Activated T-cell treated with anti-CD3 and anti-CD28 coated beads for 48 hours (primary cell): ENCODE results near the gene BEST4.
A peak's percentile ranks its signal among the peaks of the same experiment; 100 is the strongest.
"Not testable (repeated sequence)": the region's sequence is repeated elsewhere in the genome, so short reads cannot be mapped to it uniquely, and the experiment has no call there.

Experiments used
- DNase-seq: peaks from one replicate; pipeline ENCODE4 v3.0.0-alpha.2; 2020; ENCODE audit warnings: low read depth

The BEST4 gene

DNA sequence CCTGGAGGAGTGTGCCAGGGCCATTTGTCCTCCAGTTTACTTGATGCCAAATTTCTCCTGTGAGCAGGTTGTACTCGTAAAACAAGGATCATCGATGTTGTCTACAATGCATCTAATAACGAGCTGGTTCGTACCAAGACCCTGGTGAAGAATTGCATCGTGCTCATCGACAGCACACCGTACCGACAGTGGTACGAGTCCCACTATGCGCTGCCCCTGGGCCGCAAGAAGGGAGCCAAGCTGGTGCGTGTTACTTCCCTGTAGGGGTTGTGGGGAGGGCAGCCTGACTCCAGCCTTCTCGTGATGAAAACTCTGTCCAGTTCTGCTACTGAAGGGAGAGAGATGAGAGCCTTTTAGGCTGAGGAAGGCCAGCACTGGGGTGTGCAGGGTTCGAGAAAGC, 10.4 kb downstream of the BEST4 start:
- DNase-seq = no peak

DNA sequence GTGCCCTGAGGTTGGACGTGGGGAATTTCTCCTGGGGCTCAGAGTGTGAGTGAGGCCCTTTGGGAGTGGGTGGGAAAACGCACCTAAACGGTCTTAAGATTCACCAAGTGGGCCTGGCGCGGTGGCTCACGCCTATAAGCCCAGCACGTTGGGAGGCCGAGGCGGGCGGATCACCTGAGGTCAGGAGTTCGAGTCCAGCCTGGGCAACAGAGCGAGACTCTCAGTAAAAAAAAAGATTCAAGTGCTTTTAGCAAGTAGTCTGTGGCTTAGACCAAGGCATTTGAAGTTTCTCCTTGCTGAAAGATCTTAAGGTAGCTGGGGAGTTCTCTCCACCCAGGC, 11.3 kb downstream of the BEST4 start:
- no peak for DNase-seq

DNA sequence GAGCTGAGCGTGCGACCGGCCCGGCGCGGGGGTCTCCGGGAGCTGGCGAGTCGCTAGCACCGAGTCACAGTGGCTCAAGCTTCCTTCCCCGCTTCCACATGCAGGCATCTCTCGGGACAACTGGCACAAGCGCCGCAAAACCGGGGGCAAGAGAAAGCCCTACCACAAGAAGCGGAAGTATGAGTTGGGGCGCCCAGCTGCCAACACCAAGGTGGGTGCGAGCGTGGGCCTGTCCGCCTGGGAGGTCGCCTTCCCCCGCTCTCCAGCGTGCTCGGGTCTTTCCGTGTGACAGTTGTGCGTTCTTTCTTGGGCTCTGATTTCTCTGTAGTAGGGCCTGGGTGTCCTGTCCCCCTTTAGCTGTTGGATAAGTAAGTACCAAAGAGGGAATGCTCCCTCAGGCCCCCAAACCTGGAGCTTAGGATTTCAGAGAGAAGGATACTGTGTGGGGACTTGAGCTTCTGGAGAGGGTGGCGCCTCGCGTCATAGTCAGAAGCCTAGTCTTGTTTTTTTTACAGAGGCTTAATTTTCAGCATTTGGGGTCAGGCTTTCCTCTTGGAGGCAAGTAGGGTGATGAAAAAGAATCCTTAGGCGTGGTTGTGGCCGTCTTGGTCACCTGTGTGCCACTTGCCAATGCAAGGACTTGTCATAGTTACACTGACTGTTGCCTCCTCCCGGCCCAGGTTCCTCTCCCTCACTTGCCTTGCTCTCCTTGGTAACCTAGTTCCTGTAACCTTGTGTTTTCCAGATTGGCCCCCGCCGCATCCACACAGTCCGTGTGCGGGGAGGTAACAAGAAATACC, 11.8 kb downstream of the BEST4 start:
- DNase-seq = no peak

- DNase-seq = peak; percentile 81
Measured at GRCh38 chr1:44775078-44775929, 12.7 kb downstream of the BEST4 start, which contains the start of gene RPS8. Gene RPS8 (plus strand): TSS chr1:44775540. CDS start chr1:44775597, 57 bp downstream.

GRCh38 chr1:44766421-44766820, 21.5 kb downstream of the BEST4 start:
- DNase-seq = not testable (repeated sequence)

DNA sequence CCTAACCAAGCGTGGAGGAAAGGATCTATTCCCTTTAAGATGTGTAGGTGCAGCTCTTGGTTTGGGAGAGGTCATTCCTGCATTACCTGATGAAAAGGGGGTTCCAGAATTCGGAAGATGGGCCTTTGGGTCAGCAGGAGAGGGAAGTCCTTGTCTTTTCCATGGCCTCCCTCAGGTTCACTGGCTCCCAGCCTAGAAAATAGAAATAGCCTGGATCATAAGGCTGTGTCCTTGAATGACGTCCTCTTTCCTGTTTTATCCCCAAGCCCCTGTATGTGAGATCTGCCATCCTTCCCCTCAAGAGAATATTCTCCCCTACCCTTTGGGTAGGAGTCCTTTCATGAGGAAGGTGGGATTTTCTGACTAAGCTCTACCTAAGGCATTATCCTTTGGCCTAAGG, 27.1 kb downstream of the BEST4 start:
- DNase-seq = no peak

DNA sequence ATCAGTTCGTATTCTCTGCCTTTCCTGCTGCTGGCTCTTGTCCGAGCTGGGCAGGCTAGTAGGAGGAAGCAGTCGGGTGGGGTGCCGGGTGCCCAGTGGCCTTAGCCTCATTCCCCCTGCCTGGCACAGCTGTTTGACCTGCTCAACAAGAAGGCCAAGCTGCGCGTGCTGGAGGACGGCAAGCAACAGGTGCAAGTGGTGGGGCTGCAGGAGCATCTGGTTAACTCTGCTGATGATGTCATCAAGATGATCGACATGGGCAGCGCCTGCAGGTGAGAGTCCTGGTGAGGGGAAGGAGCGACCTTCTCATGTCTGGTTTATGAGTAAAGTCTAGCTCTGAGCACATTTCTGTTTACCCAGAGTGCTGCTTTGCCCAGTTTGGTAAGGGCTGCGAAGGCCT, 28.9 kb downstream of the BEST4 start:
- no peak for DNase-seq

DNA sequence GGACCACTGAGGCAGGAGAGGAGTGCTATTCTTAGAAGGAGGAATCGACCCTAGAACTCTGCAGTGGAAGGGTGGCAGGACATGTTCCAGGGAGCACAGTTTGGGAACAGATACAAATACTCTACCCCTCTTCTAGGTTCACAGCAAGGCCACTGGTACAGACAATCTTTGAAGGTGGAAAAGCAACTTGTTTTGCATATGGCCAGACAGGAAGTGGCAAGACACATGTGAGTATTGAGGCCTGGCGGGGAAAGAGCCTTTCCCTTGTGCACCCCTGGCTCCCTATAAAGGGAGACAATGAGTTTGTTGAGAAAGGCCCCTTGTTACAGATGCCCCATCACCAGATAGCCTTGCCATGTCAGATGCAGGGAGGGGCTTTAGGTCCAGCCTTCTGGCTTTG, 30.6 kb downstream of the BEST4 start:
- DNase-seq = no peak

- DNase-seq = no peak
Measured at GRCh38 chr1:44747878-44748277, 40.1 kb downstream of the BEST4 start.

GRCh38 chr1:44743211-44743610, 44.8 kb downstream of the BEST4 start:
- no peak for DNase-seq

- DNase-seq = no peak
Measured at GRCh38 chr1:44740179-44740617, 47.8 kb downstream of the BEST4 start.

GRCh38 chr1:44739307-44740178, 48.4 kb downstream of the BEST4 start, which contains the start of gene KIF2C:
Gene KIF2C (plus strand): TSS chr1:44739837. CDS start chr1:44739933, 96 bp downstream.
- DNase-seq = peak; percentile 97

DNA sequence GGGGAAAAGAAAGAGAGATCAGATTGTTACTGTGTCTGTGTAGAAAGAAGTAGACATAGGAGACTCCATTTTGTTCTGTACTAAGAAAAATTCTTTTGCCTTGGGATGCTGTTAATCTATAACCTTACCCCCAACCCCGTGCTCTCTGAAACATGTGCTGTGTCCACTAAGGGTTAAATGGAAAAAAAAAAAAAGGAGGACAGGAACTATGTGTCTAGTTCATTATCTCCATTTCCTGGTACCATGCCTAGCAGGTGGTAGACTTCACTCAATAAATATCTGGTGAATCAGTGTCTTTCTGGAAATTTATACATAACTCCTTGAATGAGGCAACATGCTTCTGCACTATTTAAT, 49.0 kb downstream of the BEST4 start:
- DNase-seq = not testable (repeated sequence)

- DNase-seq = no peak
Measured at GRCh38 chr1:44735992-44736391, 52.0 kb downstream of the BEST4 start.

- no peak for DNase-seq
Measured at GRCh38 chr1:44733784-44734183, 54.2 kb downstream of the BEST4 start.
